Head of caudate nucleus (tissue), 42 donors: Measurements from ENCODE around the gene AP2M1.
"Not testable (repeated sequence)": the region's sequence is repeated elsewhere in the genome, so short reads cannot be mapped to it uniquely, and the experiment has no call there.

Source experiments
- DNase-seq, 42 donors: peaks; one replicate each; pipeline versions ENCODE4 v3.0.0 to v3.0.0-alpha.2; 2020 to 2021; ENCODE audit warnings: mixed read lengths in 7 of 42
- intact Hi-C: fragments of 100-400 bp; cut with DNase I; formaldehyde crosslinking; loops from one replicate; pipeline ENCODE4 v1.15.0; 2022

Gene AP2M1

DNA sequence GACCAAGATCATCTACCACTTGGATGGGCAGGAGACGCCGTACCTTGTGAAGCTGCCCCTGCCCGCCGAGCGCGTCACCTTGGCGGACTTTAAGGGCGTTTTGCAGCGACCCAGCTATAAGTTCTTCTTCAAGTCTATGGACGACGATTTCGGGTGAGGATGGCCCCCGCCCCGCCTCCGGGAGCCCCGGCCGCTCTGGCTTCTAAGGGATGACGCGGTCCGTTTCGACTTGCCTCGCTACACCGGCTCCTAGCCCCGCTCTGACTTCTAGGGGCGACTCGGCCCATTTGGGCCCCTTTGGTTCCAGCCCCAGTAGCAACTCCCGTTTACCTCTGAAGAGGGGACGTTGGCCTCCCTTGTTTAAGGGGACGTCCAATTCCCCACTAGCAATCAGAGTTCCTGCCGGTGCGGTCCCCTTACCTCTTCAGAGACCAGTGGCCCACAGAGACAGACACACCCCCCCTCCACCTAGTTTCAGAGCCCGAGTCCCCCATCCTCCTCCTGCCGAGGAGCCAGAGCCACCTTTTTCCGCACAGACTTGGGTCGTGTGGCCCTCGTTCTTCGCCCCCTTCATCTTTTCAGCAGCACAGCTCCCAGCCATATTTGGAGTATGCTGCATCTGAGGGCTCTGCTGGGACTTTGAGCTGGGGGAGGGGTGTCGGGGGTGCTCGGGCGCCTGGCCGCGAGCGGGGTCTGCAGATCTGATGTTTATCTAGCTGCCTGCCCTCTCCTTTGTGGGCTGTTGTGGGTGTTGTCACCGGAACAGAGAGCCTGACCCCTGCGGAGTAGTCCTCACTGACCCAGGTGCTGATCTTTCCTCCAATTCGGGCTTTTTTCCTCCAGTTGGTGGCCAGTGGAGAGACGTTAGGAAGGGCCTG, 18.8 kb upstream of the AP2M1 start:
- intact Hi-C loops, result loop anchor here (2.0 kb wide), 1 partner anchor 21 kb away; the partner anchor contains the start of gene EIF2B5
- peak in 24 of 42 donors; percentile 11 to 65 (median 28) for DNase-seq

DNA sequence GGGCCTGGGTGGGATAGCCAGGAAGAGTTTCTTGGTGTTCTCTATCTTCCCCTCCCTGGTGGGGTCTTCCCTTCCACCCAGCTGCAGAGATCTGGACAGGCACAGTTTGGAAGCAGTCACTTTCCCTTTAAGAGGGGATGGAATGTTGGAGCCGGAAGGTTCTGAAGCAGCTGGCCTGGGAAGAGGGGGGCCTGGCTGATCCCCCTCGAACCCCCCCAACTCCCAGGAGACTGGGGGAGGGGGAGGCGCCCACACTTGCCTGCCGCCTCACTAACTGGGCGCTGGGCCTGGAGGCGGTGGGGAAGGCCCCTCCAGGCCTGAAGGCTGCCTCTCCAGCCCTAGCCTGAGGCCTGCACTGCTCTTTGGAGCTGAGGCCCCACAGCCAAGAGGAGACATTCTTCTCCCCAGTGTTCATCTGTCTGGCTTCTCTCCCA, 18.1 kb upstream of the AP2M1 start:
- intact Hi-C loops, result no loop called here
- DNase-seq, result peak in 36 of 42 donors; percentile 20 to 79 (median 54)

DNA sequence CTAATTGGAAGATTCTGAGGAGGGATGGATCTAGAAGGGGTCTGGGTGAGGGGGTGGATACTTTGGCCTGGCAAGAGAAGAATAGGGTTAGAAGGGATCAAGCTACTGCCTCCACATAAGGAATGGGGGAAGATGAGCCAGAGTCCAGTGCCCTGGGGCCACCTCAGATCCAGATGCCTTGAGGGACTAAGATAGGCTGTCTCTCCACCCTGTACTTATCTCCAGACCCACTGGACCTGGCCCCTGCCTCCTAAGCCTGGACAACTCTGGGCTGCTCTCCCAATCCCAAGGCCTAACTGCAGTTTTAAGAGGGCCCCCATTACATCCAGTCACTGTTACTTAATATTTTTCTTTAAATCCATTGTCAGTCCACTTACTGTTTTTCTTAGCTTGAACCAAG, 17.4 kb upstream of the AP2M1 start:
- intact Hi-C loops, result no loop called here
- no peak for DNase-seq

DNA sequence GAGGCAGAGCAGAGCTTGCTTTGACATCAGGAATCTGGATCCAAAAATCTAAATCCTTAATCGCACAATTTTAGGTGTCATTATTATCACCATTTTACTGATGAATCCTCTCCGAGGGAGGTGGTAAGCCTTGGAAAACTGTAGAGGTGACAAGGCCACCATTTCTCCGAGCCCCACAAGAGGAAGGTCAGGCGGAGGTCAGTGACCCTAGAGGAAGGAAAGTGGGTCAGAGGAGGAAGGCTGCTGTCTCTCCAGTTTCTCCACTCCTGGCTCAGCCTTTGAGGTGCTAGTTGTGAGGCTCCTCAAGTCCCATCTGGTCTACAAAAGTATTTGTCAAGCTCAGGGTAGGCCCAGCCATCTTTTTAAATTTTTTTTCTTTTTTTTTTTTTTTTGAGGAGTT, 16.3 kb upstream of the AP2M1 start:
- intact Hi-C loops, result no loop called here
- no peak for DNase-seq

DNA sequence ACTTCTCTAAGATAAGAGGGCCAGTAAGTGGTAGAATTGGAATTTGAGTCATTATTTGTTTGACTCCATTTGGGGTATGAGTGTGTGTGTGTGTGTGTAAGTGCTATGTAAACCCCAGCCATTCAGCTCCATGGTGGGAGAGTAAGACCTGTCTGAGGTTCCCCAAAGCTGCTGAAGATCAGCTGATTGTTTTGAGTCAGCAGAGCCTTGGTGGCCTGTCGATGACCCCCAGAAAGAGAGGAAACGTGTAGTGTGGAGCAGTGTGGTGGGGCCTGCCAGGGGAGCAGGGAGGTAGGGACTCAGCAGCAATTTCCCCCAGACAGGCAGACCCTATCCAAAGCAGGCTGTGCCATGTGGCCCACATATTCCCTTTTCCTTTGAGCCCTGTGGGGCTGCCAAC, 14.2 kb upstream of the AP2M1 start:
- DNase-seq, result no peak
- intact Hi-C loops, result no loop called here

DNA sequence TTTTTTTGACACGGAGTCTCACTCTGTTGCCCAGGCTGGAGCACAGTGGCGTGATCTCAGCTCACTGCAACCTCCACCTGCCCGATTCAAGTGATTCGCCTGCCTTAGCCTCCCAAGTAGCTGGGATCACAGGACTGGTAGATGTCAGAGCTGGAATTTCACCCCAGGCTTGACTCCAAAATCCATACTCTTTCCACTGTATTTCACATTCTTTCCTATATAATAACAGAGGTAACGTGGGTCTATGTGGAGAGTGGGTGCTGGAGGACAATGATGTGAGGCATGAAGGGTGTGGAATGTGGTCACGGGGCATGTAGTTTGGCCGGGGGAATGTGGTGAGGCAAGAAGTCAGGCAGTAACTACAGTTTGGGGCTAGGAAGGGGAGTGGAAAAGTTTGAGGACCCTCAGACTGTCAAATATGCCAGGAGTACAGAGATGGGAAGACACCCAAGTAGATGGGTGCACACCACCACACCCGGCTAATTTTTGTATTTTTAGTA, 12.0 kb upstream of the AP2M1 start:
- intact Hi-C loops, DNase-seq: not testable (repeated sequence)

DNA sequence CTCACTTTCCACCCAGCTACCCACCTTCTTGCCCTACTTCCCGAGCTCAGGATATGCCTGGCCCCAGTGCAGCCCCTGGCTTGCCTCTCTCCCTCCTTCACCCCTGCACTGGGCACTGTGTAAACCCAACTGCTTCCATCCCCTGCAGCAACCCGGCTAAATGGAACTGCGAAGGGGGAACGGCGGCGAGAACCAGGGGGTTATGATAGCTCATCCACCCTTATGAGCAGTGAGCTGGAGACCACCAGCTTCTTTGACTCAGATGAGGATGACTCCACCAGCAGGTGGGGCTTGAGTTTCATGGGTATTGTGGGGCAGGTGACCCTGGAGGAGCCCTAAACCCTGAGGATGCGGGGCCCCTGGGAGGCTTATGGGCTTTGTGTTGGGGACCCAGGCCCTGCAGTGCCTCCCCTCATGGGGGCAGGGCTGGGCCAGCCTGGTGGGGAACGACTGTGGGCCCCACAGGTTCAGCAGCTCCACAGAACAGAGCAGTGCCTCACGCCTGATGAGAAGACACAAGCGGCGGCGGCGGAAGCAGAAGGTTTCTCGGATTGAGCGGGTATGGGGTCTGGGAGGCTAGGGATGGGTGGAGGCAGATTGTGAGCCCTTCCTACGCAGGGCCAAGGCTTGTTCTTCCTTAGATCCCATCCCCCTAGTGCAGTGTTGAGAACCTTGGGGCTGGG, 9.9 kb upstream of the AP2M1 start:
- intact Hi-C loops, result no loop called here
- no peak for DNase-seq

DNA sequence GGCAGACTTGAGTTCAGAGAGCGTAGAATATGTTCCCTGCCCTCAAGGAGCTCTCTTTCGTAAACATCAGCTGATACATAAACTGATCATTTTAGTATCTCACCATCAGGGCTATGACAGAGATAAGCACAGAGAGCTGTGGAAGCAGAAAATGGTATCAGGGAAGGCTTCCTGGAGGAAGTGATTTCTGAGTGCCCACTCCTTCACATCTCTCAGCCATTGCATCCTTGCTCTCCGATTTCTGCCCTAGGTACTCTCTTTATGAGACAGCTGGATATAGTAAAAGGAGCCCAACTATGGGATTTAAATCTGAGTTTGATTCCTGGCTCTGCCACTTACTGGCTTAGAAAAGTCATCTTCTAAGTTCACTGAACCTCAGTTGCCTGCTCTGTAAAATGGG, 9.1 kb upstream of the AP2M1 start:
- DNase-seq, result no peak
- intact Hi-C loops, result no loop called here

DNA sequence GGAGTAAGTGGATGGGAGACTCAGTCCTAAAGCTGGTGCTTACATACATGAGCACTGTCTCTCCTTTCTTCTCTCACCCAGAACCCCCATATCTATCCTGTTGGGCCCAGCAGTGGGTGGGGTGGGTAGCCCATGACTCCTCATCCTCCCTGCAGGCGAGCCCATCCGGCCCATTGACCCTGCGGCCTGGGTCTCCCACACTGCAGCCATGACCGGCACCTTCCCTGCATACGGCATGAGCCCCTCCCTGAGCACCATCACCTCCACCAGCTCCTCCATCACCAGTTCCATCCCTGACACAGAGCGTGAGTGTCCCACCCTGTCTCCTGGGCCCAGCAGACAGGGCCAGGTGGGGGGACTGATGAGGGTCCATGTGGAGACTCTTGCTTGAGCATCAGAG, 8.0 kb upstream of the AP2M1 start:
- DNase-seq, result no peak

DNA sequence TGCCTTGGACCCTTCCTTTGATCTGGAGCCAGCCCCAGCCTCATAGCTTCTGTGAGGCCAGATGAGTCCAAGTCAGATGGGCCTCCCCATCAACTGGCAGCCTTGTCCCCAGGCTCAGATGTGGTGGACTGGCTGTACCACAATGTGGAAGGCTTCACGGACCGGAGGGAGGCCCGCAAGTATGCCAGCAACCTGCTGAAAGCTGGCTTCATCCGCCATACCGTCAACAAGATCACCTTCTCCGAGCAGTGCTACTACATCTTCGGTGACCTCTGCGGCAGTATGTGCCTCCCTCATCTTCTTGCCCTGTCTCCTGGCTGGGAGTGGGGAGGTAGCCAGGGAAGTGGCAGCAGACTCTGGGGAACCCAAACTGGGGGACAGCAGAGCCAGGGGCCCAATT, 6.9 kb upstream of the AP2M1 start:
- no peak for DNase-seq
- intact Hi-C loops, result no loop called here

More for the DNA sequence above, 8.0 kb upstream of the AP2M1 start:
- intact Hi-C loops, result no loop called here

DNA sequence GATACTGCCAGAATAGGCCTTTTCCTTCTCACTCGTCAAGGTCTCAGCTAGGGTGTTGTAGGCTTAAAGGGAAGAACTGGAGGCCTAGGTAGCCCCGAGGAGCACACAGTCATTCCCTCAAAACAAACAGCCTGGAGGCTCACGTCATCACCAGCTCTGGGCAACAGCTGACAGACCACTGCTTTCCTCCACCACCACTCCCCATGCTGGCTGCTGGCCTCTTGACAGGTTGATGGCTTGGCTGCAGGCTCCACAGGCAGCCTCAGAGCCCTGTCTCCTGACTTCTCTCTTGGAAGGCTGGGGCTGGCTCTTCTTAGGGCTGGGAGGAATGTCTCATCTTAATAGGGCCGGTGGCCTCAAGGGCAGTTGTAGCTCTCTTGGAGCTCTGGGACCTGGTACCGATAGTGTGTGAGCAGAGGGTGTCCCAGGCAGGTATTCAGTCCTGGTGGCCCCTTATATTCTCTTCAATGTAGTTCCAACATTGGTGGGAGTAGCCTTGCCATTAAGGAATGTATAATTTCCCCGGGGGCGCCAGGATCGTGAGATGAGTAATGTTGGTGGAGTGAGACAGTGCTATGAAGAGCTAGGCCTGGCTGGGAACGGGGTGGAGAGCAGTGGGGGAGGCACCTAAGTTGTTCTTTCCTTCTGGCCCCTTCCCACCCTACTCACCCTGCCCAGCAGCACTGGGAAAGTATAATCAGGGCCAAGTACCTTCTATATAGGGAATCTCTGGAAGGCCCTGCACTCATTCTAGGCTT, 6.1 kb upstream of the AP2M1 start:
- intact Hi-C loops, result no loop called here
- peak in 22 of 42 donors; percentile 16 to 73 (median 44) for DNase-seq

DNA sequence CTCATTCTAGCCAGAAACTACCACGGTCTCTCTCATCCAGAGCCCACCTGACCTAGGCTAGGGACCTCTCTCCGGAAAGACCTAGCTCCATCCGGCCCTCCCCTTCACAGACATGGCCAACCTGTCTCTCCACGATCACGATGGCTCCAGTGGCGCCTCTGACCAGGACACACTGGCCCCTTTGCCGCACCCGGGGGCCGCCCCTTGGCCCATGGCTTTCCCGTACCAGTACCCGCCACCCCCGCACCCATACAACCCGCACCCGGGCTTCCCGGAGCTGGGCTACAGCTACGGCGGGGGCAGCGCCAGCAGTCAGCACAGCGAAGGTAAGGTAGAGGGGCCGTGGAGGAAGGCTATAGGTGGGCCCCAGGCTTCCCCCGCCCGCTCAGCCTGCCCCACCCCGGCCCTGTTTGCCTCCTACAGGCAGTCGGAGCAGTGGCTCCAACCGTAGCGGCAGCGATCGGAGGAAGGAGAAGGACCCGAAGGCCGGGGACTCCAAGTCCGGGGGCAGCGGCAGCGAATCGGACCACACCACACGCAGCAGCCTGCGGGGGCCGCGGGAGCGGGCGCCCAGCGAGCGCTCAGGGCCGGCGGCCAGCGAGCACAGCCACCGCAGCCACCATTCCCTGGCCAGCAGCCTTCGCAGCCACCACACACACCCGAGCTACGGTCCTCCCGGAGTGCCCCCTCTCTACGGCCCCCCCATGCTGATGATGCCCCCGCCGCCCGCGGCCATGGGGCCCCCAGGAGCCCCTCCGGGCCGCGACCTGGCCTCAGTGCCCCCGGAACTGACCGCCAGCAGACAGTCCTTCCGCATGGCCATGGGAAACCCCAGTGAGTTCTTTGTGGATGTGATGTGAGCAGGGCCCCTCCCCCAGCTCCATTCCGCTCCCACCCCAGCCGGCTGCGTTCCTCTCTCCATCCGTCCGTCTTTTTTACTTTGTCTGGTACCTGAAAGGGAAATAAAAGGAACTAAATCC, 4.5 kb upstream of the AP2M1 start:
- intact Hi-C loops, result loop anchor here (5.0 kb wide), 1 partner anchor 33 kb away; the partner anchor contains the start of gene EIF2B5
- DNase-seq, result no peak

DNA sequence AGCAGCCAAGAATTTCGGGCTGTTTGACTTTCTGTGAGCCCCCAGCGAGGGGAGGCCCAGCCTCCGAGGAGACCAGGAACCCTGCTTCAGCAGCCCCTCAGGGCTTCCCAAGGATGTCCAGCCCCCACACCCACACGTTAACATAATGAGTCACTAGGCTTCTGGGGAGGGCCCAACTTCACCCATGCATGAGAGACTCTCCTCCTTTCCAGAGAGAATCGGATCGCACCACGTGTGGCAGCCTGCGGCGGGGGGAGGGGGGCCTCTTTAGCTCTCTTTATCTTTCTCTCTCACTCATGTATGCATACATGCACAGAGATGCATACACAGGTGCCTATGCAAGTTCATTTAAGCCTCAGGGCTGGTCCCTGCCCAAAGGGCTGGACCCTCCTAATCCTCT, 3.1 kb upstream of the AP2M1 start:
- intact Hi-C loops, result loop anchor here (5.0 kb wide), 1 partner anchor 34 kb away; the partner anchor contains the start of gene EIF2B5
- DNase-seq, result peak in 1 of 42 donors; percentile 44

DNA sequence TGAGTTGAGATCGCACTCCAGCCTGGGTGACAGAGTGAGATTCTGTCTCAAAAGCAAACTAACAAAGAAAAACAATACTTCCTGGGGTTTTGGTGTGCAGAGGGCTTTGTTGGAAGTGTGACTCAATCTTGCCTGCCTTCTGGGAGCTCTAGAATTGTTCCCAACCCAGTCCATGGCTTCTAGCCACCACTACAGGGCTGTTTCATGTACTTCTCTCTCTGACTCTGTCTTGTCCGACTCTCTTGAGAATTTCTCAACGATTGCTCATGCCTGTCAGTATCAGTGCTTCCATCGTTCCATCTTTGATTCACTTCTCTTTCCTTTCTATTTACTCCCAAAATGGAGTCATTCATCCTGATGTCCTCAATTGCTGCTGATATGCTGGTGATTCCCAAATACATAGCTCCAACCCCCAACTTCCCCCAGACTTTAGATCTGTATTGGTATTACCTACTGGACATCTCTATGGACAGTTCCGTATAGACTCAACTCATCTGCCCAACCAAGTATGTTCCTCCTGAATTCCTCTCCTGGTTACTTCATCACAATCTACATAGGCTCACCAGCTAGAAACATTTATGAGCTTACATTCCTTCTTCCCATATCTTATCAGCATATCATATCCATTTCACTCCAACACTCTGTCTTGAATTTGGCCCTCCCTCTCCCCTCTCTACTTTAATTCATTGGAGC, 1.8 kb upstream of the AP2M1 start:
- intact Hi-C loops, result loop anchor here (5.0 kb wide), 1 partner anchor 36 kb away; the partner anchor contains the start of gene EIF2B5
- DNase-seq, result no peak

DNA sequence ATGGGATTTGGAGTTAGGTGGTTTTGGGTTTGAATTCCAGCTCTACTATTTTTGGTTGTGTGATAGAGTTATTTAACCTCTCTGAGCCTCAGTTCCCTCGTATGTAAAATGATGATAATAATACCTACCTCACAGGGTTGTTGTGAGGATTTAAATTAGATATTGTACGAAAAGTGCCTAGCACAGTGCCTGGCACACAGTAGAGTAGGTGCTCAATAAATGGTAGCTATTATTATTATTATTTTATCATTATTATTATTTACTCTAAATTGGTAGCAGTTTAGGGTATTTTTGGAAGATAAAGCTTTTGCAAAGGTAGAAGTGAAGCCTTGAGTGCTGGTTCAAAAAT, 1.3 kb upstream of the AP2M1 start:
- DNase-seq, result no peak

DNA sequence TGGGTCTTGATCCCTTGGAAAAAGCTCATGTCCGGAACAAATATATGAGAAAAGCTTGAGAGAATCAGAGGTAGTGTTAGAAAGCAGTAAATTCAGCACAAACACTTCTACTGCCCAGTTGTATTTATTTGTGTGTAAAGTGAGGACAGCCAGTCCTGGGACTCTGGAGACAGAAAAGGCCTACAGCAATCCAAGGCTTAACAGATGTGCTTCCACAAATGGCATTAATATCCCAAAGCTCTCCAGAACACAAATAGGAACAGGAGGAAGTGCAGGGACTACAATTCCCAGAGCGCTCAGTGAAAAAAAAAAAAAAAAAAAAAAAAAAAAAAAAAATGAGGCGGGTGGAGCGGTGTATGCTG, 390 bp upstream of the AP2M1 start:
- DNase-seq, result no peak
- intact Hi-C loops, result loop anchor here (5.0 kb wide), 1 partner anchor 37 kb away; the partner anchor contains the start of gene EIF2B5

More for the DNA sequence above, 1.3 kb upstream of the AP2M1 start:
- intact Hi-C loops, result loop anchor here (5.0 kb wide), 1 partner anchor 36 kb away; the partner anchor contains the start of gene EIF2B5

DNA sequence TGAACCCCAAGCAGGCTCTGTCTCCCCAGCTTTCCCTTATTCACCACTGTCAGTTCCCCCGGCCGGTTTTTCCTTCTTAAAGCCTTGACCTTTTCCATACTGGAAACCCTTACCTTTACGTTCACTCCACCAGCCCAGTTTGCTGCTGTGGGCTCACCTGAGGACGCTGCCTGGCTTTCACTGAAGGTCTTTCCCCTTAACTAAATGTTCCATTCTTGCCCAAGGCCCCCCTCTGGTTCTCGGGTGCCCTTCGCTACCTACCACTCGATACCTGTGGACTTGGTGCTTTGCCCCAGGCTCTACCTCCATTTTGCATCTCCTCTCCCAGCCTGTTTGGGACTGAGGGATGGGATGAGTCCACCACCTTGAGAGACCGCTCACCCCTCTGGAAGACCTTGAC, 851 bp downstream of the AP2M1 start:
- intact Hi-C loops, result no loop called here
- DNase-seq, result no peak

DNA sequence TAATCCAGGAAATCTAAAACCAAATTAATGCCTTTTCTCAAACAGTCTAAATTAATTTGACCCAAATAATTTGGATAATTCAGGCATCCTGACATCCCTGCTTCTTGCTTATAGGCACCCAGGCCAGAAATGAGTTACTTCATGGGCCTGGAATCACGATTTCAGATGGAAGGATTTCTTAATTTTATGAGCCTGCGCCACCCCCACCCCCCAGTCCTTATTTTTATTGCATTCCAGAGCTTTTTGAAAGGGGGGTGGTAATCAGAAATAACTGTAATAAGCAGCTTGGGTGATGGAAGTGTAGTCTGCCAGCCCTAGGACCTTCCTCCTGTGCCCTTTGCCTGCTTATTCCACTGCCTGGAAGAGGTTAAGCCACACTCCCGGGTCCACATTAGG, 1.3 kb downstream of the AP2M1 start:
- DNase-seq, result no peak
- intact Hi-C loops, result no loop called here
